CD4-positive, alpha-beta T cell treated with Interleukin-17A for 4 hours (primary cell): ENCODE results near the gene GAL3ST2.

ENCODE experiments used
- DNase-seq: peaks from one replicate; pipeline ENCODE4 v3.0.0-alpha.2; 2020; ENCODE audit warnings: mixed read lengths

The GAL3ST2 gene

DNA sequence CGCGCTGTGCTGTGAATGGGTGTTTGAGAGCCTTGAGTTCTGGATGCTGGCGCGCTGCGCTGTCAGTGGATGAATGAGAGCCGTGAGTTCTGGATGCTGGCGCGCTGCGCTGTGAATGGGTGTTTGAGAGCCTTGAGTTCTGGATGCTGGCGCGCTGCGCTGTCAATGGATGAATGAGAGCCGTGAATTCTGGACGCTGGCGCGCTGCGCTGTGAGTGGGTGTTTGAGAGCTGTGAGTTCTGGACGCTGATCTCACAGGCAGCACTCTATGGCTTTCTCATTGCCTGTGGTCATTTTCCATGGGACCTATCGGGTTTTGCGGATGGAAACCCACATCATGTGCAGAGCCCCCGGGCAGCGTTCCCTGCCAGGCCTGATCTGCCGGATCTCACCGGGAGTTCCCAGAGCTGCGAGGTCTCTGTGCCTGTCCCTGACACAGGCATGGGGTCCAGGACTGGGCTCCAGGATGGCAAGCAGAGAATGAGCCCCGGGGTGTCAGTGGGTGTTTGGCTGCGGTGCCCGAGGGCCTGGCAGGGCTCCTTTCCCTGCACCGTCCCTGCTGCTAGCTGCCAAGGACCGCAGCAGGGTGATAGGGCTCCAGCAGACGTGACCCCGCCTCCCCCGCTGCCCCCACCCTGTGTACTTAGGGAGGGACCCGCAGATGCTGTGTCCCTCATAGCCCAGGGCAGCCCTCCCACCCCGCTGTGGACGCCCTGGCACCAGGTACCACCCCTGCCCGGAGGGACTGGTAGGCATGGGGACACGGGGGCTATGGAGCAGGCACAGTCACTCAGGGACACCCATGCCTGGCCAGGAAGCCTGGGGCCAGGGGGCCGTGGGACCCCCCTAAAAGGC is 72.4 kb downstream of the GAL3ST2 start:
- DNase-seq, result no peak

DNA sequence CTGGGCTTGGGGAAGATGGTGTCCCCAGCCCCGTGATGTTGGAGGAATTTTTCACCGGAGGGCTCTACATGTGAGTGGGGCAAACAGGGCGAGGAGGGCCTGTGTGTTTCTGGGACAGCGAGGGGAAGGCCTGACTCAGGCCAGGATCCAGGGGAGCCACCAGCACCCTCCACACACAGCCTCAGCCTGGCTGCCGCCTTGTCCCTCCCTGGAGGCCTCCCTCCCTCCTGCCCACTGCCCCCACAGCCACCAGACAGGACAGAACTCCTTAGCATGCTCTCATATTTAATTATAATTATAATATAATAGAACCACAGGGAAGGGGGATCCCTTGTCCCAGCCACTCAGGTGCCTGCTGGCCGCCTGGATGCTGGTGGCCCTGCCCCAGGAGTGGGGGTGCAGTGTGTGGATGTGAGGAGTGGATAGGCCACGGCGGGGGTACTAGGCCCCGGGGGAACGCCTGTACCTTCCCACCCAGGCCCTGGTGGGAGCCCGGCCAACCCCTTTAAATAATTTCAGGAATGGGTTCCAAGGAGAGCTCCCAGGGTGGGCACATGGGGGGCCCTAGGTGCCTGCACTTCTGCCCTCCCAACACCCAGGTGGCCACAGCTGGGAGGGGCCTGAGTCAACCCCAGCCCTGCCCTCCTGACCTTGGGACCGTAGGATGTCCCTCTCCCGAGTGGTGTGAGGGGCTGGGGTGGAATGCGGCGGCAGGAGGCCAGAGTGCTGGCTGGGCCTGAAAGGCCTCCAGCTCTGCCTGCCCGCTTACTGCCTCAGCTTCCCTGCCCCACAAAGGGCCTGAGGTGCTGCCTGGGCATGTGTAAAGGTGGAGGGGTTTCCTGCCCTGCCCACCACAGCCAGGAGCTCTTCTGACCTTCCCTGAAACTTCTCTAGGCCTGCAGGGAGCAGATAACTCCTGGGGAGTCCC is 73.3 kb downstream of the GAL3ST2 start:
- DNase-seq, result no peak

DNA sequence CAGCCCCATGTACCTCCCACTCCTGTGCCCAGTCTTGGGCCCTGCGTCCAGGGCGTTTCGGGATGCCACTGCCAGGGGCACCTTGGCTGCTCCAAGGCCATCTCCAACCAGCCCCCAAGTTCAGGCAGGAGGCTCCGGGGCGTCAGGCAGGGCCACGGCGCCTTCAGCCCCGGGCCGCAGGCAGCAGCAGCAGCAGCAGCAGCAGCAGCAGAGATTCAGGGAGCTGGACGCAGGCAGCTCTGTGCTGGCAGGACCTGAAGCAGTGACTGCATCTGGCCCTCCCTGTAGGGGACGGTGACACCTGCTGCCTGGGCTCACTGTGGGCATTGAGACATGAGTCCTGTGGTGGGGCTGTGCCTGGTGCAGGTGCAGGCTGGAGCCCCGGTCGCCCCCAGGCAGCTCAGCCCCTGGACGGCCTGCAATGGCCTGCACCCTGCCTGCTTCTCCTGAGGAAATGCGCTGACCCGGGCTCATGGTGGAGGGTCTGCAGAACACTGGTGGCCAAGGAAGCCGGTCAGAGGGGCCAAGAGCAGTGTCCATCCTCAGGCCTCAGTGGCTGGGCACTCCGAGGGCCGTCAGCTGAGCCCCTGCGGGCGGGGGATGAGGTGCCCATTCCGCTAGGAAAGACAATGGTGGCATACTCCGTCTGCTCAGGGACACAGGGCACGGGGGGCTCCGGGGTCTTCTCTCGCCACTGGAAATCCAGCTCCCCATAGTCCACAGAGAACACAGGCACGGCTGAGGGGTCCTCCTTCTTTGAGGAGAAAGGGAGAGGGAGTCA is 74.1 kb downstream of the GAL3ST2 start:
- no peak for DNase-seq

DNA sequence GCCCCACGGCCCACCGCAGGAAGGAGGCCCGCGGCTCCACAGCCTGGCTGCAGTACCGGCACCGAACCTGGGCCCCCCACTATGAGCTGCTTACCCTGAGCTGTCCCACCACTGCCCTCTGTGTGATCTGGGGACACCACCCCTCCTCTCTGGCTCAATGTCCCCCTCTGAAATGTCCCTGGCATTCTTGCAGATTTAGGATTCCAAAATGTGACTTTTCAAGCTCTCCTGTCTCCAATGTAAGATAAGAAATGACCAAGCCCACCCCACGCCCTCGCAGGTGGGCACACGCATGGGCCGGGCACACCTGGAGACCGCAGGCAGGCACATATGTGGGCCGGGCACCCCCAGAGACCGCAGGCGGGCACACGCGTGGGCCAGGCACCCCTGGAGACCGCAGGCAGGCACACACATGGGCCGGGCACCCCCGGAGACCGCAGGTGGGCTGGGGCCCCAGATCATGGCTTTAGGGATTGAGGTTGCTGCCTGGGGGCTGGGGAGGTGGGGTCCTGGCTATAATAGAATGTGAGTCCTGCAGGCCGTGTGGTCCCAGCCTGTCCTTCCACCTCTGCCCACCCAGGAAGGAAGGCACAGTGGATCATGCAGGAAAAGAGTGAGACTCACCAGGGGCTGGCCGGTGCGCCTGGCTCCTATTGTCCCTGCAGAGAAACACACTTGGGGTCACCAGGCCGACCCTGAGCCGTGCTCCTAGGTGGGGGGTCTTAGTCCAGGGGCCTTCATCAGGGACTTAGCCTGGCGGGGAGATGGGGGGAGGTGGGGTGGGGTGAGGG is 74.9 kb downstream of the GAL3ST2 start:
- no peak for DNase-seq

DNA sequence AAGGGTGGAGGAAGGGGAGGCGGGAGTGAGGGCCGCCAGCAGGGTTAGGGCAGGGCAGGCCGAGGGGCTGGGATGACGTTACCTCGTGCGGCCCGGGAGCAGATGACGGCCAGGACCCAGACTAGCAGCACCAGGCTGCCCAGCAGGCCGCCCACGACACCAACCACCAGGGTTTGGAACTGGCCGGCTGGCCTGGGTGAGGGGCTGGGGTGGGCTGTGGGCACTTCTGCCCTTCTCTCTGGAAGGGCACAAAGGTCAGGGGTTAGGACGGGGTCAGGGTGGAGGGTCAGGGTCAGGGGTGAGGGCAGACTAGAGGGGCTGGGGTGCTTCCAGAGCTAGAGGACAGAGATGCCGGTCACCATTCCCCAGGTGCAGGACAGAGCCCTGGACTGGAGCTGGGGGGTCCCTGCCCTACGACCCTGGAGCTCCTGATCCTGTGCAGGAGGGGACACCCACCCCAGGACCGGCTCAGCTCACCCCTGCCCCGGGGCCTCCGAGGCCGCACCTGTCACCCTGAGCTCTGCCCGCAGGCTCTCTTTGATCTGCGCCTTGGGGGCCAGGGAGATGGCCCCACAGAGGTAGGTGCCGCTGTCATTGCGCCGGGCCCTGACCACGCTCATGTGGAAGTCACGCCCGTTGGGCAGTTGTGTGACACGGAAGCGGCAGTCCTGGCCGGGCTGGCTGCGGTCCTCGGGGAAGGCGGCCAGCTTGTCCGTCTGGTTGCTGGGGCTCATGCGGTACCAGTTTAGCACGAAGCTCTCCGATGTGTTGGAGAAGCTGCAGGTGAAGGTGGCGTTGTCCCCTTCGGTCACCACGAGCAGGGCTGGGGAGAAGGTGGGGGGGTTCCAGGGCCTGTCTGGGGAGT is 75.7 kb downstream of the GAL3ST2 start:
- no peak for DNase-seq

DNA sequence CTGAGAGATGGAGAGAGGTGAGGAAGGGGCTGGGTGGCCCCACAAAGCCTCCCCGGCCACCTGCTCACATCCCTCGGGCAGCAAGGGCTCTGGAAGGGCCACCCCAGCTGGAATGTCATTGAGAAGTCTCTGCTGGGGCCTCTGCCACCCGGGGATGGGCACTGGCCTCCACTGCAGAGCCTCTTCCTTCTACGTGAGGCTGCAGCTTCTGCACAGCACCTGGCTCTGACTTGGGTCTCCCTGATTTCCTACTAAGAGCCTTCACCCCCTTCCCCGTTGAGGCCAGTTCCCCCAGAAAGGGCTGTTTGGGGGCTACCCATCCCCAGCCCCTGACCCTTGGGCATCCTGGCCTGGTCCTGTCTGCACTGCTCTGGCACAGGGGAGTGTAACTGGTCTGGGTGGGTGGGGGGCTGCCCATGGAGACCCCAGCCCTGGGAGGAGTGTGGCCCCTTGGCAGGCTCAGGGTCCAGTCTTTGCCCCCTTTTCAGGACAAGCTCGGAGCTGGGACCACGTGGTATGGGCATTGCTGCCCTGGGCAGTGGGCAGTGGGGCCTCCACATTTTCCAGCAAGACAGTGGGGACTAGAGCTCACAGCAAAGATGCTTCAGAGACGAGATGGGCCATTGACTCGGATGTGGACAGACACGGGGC is 76.5 kb downstream of the GAL3ST2 start:
- DNase-seq, result no peak
